D341Med (cell line): ENCODE results near the gene PRR23B.

Experiments
- DNase-seq: peaks from one replicate; pipeline ENCODE4 v3.0.0; 2012; ENCODE audit warnings: low spot score

Gene PRR23B

GRCh38 chr3:138974462-138974861, 46.3 kb downstream of the PRR23B start:
- DNase-seq, result no peak

GRCh38 chr3:138972941-138973340, 47.8 kb downstream of the PRR23B start:
- no peak for DNase-seq

GRCh38 chr3:138971766-138972320, 48.9 kb downstream of the PRR23B start:
- no peak for DNase-seq
